Right renal pelvis (tissue), 4 donors: Measurements from ENCODE around the gene OR5H1. TPM values are rescaled to one million over a fixed set of nuclear protein-coding genes. Genes with fewer than 3 reads are reported as not detected.

Experiments
- DNase-seq, 4 donors: peaks; one replicate each; pipeline ENCODE4 v3.0.0-alpha.2; 2013; ENCODE audit warnings: low read depth in 4 of 4, low spot score in 3 of 4, missing footprints in 1 of 4
- polyA plus RNA-seq, 4 donors: library from polyadenylated mRNA; unstranded; fragments of 120-200 nt; gene quantifications; one replicate each; pipeline ENCODE4 v1.2.1, GENCODE V29; 2013; ENCODE audit not compliant: insufficient read length in 4 of 4

OR5H1 gene
- polyA plus RNA-seq, 4 donors: 0.03 to 0.04 TPM; not detected in 2

GRCh38 chr3:98185180-98185579 lies 54.7 kb downstream of the OR5H1 start:
- no peak for DNase-seq

Other genes with a start within 250 kb of the OR5H1 start
- gene RIOX2, start 158.3 kb upstream of the OR5H1 start, polyA plus RNA-seq: 10 to 100 TPM; 35.1 to 50.3 (median 45.8) TPM
- gene GABRR3, start 95.4 kb upstream of the OR5H1 start, polyA plus RNA-seq: under 1 TPM in 2 of 4 donors, not detected in 2; 0.04 to 0.10 TPM
- not detected for gene OR5AC2, start 43.5 kb upstream of the OR5H1 start, polyA plus RNA-seq
- under 1 TPM in 1 of 4 donors, not detected in 3; 0.01 TPM for gene OR5H14, start 16.8 kb downstream of the OR5H1 start, polyA plus RNA-seq
- not detected for gene OR5H15, start 36.0 kb downstream of the OR5H1 start, polyA plus RNA-seq
- gene OR5H6, start 133.5 kb downstream of the OR5H1 start, polyA plus RNA-seq: not detected
- gene OR5H2, start 151.8 kb downstream of the OR5H1 start, polyA plus RNA-seq: not detected
- not detected for gene OR5K4, start 223.1 kb downstream of the OR5H1 start, polyA plus RNA-seq